ENCODE data around the gene HIGD1B. TPM values are rescaled to one million over a fixed set of nuclear protein-coding genes. Genes with fewer than 3 reads are reported as not detected.

HIGD1B gene
- total RNA-seq, 1 donor from 2014 or later, result not detected

- Histone ChIP-seq H3K36me3 (ENCODE audit: insufficient read depth, low read length) (peaks cover 24% of the 10 kb centered on the region), H3K9me3 (ENCODE audit: insufficient read depth, low read depth, low read length) (no peaks in the 10 kb centered on the region), H3K27me3 (ENCODE audit: insufficient read depth, low read length) (no peaks in the 10 kb centered on the region), H3K4me3 (ENCODE audit: insufficient read depth, low read depth, low read length) (no peak overlapping the region), H4K20me1 (ENCODE audit: insufficient read depth, low read length) (peaks cover 27% of the 10 kb centered on the region), H3K9ac (ENCODE audit: low read length) (no peak overlapping the region), H3K4me2 (ENCODE audit: low read length) (no peak overlapping the region), H3K27ac (ENCODE audit: low read depth, low read length) (no peak overlapping the region), H2AFZ (ENCODE audit: low read depth, low read length) (no peak overlapping the region), H3K4me1 (ENCODE audit: insufficient read depth, low read length) (peaks cover 11% of the 10 kb centered on the region), H3K79me2 (ENCODE audit: insufficient read depth, low read length) (peaks cover 82% of the 10 kb centered on the region)
- Mint-ChIP-seq H3K9me3 (ENCODE audit: unreplicated experiment) (no peaks in the 10 kb centered on the region), H3K27me3 (ENCODE audit: low read depth, unreplicated experiment) (no peaks in the 10 kb centered on the region), H3K36me3 (ENCODE audit: low read depth, unreplicated experiment) (peaks cover 14% of the 10 kb centered on the region), H3K4me3 (ENCODE audit: unreplicated experiment) (no peak overlapping the region), H3K4me1 (ENCODE audit: low read depth, unreplicated experiment) (peaks cover 11% of the 10 kb centered on the region), H3K27ac (ENCODE audit: unreplicated experiment) (no peak overlapping the region)
- DNase-seq (ENCODE audit: low read depth), result no peak
- TF ChIP-seq CTCF (IDR thresholded peaks at IDR 0.05; ENCODE audit: insufficient read depth, low read depth, low read length) (no peak), EZH2 (IDR thresholded peaks at IDR 0.05; ENCODE audit: insufficient read depth, low read length) (no peak)
- no peak for FAIRE-seq
Observed at GRCh38 chr17:44804302-44805089, 43.2 kb upstream of the HIGD1B start.

GRCh38 chr17:44807093-44807816 lies 40.4 kb upstream of the HIGD1B start:
- Mint-ChIP-seq H3K4me1 (ENCODE audit: low read depth, unreplicated experiment) (peaks cover 9% of the 10 kb centered on the region), H3K27me3 (ENCODE audit: low read depth, unreplicated experiment) (no peaks in the 10 kb centered on the region), H3K36me3 (ENCODE audit: low read depth, unreplicated experiment) (peaks cover 12% of the 10 kb centered on the region), H3K4me3 (ENCODE audit: unreplicated experiment) (no peak overlapping the region), H3K9me3 (ENCODE audit: unreplicated experiment) (no peaks in the 10 kb centered on the region), H3K27ac (ENCODE audit: unreplicated experiment) (no peak overlapping the region)
- H3K36me3 ChIP-seq (ENCODE audit: insufficient read depth, low read length), result peaks cover 16% of the 10 kb centered on the region
- peaks cover 11% of the 10 kb centered on the region for H3K4me1 ChIP-seq (ENCODE audit: insufficient read depth, low read length)
- DNase-seq (ENCODE audit: low read depth), result no peak
- H3K9me3 ChIP-seq (ENCODE audit: insufficient read depth, low read depth, low read length), result no peaks in the 10 kb centered on the region
- FAIRE-seq, result no peak
- peak overlapping the region; percentile 19 for H3K4me2 ChIP-seq (ENCODE audit: low read length)
- H3K9ac ChIP-seq (ENCODE audit: low read length), result peak overlapping the region; percentile 15
- no peak overlapping the region for H3K4me3 ChIP-seq (ENCODE audit: insufficient read depth, low read depth, low read length)
- peaks cover 27% of the 10 kb centered on the region for H4K20me1 ChIP-seq (ENCODE audit: insufficient read depth, low read length)
- no peaks in the 10 kb centered on the region for H3K27me3 ChIP-seq (ENCODE audit: insufficient read depth, low read length)
- no peak overlapping the region for H2AFZ ChIP-seq (ENCODE audit: low read depth, low read length)
- peaks cover 92% of the 10 kb centered on the region for H3K79me2 ChIP-seq (ENCODE audit: insufficient read depth, low read length)
- no peak overlapping the region for H3K27ac ChIP-seq (ENCODE audit: low read depth, low read length)
- TF ChIP-seq EZH2 (IDR thresholded peaks at IDR 0.05; ENCODE audit: insufficient read depth, low read length) (no peak), CTCF (IDR thresholded peaks at IDR 0.05; ENCODE audit: insufficient read depth, low read depth, low read length) (no peak)

All from astrocyte (in vitro differentiated cells and primary cell).